Measurements from ENCODE around the gene ARFGAP2. TPM values are rescaled to one million over a fixed set of nuclear protein-coding genes. Genes with fewer than 3 reads are reported as not detected.

ARFGAP2 gene
- total RNA-seq, 1 experiment from 2014 or later: 73.5 TPM

DNA sequence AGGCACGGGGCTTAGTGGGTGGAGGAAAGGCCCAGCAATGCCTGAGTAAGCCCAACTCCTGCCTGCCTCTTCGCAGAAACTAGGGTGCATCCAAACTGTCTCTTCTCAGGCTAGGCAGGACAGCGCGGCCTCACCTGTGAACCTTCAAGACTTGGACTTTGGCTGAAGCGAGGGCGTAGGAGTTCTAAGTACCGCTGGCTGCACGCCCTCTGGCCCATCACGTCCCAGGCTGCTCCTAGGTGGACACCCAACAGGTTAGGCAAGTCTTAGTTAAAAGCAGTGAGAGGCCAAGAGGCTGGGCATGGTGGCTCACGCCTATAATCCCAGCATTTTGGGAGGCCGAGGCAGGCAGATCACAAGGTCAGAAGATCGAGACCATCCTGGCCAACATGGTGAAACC, 36.3 kb upstream of the ARFGAP2 start (continued):
- TF ChIP-seq, protein P1, sequence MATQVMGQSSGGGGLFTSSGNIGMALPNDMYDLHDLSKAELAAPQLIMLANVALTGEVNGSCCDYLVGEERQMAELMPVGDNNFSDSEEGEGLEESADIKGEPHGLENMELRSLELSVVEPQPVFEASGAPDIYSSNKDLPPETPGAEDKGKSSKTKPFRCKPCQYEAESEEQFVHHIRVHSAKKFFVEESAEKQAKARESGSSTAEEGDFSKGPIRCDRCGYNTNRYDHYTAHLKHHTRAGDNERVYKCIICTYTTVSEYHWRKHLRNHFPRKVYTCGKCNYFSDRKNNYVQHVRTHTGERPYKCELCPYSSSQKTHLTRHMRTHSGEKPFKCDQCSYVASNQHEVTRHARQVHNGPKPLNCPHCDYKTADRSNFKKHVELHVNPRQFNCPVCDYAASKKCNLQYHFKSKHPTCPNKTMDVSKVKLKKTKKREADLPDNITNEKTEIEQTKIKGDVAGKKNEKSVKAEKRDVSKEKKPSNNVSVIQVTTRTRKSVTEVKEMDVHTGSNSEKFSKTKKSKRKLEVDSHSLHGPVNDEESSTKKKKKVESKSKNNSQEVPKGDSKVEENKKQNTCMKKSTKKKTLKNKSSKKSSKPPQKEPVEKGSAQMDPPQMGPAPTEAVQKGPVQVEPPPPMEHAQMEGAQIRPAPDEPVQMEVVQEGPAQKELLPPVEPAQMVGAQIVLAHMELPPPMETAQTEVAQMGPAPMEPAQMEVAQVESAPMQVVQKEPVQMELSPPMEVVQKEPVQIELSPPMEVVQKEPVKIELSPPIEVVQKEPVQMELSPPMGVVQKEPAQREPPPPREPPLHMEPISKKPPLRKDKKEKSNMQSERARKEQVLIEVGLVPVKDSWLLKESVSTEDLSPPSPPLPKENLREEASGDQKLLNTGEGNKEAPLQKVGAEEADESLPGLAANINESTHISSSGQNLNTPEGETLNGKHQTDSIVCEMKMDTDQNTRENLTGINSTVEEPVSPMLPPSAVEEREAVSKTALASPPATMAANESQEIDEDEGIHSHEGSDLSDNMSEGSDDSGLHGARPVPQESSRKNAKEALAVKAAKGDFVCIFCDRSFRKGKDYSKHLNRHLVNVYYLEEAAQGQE (IDR thresholded peaks at IDR 0.05; ENCODE audit: low read depth): no peak
- TF ChIP-seq SRF (IDR thresholded peaks at IDR 0.05; ENCODE audit: low read depth): no peak
- no peak for TF ChIP-seq CBX3 (IDR thresholded peaks at IDR 0.05; ENCODE audit: low read depth)
- TF ChIP-seq EZH2phosphoT487 (IDR thresholded peaks at IDR 0.05; ENCODE audit: borderline replicate concordance): no peak
- TF ChIP-seq SIN3A (IDR thresholded peaks at IDR 0.05; ENCODE audit: low read depth): no peak

DNA sequence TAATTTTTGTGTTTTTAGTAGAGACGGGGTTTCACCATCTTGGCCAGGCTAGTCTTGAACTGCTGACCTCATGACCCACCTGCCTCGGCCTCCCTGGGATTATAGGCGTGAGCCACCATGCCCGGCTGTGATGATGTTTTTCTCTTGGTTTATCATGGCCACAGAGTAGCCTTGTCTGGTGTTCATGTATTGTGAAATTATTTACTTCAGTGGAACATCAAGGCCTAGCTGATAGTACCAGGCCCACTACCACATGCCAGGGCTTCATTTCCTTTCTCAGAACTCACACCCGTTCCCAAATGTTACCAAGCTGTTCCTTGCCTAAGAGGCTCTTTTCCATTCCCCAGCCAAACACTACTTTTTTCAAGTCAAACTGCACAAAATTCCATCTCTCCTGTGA, 31.9 kb upstream of the ARFGAP2 start:
- TF ChIP-seq EGR1 (IDR thresholded peaks at IDR 0.05; ENCODE audit: low read depth) (no peak), ELF1 (IDR thresholded peaks at IDR 0.05; ENCODE audit: borderline replicate concordance, low read depth) (no peak), RAD21 (IDR thresholded peaks at IDR 0.05; ENCODE audit: low read depth) (no peak), EZH2 (IDR thresholded peaks at IDR 0.05) (no peak), ZNF274 (IDR thresholded peaks at IDR 0.05; ENCODE audit: low read depth, low read length) (no peak), EZH2phosphoT487 (IDR thresholded peaks at IDR 0.05; ENCODE audit: borderline replicate concordance) (no peak), TCF7L2 (IDR thresholded peaks at IDR 0.05; ENCODE audit: borderline replicate concordance, extremely low read depth, insufficient read depth, insufficient read length) (no peak), CEBPB (IDR thresholded peaks at IDR 0.05; ENCODE audit: low read depth) (no peak), POLR2A (IDR thresholded peaks at IDR 0.05; ENCODE audit: borderline replicate concordance, extremely low read depth, insufficient read depth, insufficient read length) (no peak), SIN3A (IDR thresholded peaks at IDR 0.05; ENCODE audit: low read depth) (no peak), FOSL1 (IDR thresholded peaks at IDR 0.05; ENCODE audit: low read depth) (no peak), SRF (IDR thresholded peaks at IDR 0.05; ENCODE audit: low read depth) (no peak), SP1 (IDR thresholded peaks at IDR 0.05; ENCODE audit: low read depth) (no peak), YY1 (IDR thresholded peaks at IDR 0.05; ENCODE audit: extremely low read depth, insufficient replicate concordance, low read depth, low read length) (no peak)
- TF ChIP-seq, protein P2, sequence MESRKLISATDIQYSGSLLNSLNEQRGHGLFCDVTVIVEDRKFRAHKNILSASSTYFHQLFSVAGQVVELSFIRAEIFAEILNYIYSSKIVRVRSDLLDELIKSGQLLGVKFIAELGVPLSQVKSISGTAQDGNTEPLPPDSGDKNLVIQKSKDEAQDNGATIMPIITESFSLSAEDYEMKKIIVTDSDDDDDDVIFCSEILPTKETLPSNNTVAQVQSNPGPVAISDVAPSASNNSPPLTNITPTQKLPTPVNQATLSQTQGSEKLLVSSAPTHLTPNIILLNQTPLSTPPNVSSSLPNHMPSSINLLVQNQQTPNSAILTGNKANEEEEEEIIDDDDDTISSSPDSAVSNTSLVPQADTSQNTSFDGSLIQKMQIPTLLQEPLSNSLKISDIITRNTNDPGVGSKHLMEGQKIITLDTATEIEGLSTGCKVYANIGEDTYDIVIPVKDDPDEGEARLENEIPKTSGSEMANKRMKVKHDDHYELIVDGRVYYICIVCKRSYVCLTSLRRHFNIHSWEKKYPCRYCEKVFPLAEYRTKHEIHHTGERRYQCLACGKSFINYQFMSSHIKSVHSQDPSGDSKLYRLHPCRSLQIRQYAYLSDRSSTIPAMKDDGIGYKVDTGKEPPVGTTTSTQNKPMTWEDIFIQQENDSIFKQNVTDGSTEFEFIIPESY (IDR thresholded peaks at IDR 0.05; ENCODE audit: extremely low read depth, insufficient replicate concordance, low read length): no peak
- TF ChIP-seq, protein P3, sequence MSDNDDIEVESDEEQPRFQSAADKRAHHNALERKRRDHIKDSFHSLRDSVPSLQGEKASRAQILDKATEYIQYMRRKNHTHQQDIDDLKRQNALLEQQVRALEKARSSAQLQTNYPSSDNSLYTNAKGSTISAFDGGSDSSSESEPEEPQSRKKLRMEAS (IDR thresholded peaks at IDR 0.05): no peak
- TF ChIP-seq, protein P4, sequence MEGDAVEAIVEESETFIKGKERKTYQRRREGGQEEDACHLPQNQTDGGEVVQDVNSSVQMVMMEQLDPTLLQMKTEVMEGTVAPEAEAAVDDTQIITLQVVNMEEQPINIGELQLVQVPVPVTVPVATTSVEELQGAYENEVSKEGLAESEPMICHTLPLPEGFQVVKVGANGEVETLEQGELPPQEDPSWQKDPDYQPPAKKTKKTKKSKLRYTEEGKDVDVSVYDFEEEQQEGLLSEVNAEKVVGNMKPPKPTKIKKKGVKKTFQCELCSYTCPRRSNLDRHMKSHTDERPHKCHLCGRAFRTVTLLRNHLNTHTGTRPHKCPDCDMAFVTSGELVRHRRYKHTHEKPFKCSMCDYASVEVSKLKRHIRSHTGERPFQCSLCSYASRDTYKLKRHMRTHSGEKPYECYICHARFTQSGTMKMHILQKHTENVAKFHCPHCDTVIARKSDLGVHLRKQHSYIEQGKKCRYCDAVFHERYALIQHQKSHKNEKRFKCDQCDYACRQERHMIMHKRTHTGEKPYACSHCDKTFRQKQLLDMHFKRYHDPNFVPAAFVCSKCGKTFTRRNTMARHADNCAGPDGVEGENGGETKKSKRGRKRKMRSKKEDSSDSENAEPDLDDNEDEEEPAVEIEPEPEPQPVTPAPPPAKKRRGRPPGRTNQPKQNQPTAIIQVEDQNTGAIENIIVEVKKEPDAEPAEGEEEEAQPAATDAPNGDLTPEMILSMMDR (IDR thresholded peaks at IDR 0.05 in 2 of 3, conservative IDR thresholded peaks at IDR 0.05 in 1 of 3; ENCODE audit: borderline replicate concordance in 1 of 3, insufficient read depth in 1 of 3, low read depth in 2 of 3, low read length in 2 of 3): no peak
- Histone ChIP-seq H3K9me2 (ENCODE audit: insufficient read depth) (no peaks in the 10 kb centered on the region), H3K9ac (ENCODE audit: low read length) (no peak overlapping the region), H3K4me2 (ENCODE audit: low read length) (no peak overlapping the region), H2AFZ (ENCODE audit: low read depth, low read length, poor library complexity, severe bottlenecking) (no peak overlapping the region), H3K79me2 (ENCODE audit: insufficient read depth, low read length) (no peaks in the 10 kb centered on the region), H4K20me1 (ENCODE audit: insufficient read depth) (no peaks in the 10 kb centered on the region), H3K27me3 (ENCODE audit: insufficient read depth, low read length) (no peaks in the 10 kb centered on the region), H3K27ac (ENCODE audit: low read depth, low read length) (no peak overlapping the region), H3K36me3 (ENCODE audit: control insufficient read depth in 1 of 2, insufficient read depth in 2 of 2, low read length in 2 of 2) (no peaks in the 10 kb centered on the region), H3K9me3 (ENCODE audit: control insufficient read depth in 1 of 2, insufficient read depth in 1 of 2, low read depth in 1 of 2, low read length in 2 of 2) (no peaks in the 10 kb centered on the region), H3K4me3 (replicated peaks in 1 of 2; ENCODE audit: low read depth in 1 of 2, low read length in 2 of 2) (no peak overlapping the region), H3K4me1 (ENCODE audit: control insufficient read depth in 1 of 2, insufficient read depth in 2 of 2, low read length in 2 of 2) (peaks cover 7 to 20% of the 10 kb centered on the region in 2 experiments)
- ATAC-seq (no peak), DNase-seq (ENCODE audit: low read depth, low spot score) (no peak)
- BruUV-seq (replicated peaks): no TSS peak
- POLR2A ChIA-PET: no interaction called here
- RAD21 ChIA-PET (ENCODE audit: low non-redundant PET in 1 of 2, low total read pairs in 2 of 2, uncharacterized antibody in 2 of 2, unreplicated experiment in 2 of 2): no interaction called here
- CTCF ChIA-PET: no interaction called here
- intact Hi-C loops (cut with micrococcal nuclease): no loop called here
